HG03139 (cell line): Measurements from ENCODE around the gene PRIMA1.

Experiments used
- ATAC-seq: cut with Tn5 transposase; IDR thresholded peaks from one replicate; pipeline ENCODE4 v1.9.1; 2021; ENCODE audit not compliant: unreplicated experiment

Gene PRIMA1

DNA sequence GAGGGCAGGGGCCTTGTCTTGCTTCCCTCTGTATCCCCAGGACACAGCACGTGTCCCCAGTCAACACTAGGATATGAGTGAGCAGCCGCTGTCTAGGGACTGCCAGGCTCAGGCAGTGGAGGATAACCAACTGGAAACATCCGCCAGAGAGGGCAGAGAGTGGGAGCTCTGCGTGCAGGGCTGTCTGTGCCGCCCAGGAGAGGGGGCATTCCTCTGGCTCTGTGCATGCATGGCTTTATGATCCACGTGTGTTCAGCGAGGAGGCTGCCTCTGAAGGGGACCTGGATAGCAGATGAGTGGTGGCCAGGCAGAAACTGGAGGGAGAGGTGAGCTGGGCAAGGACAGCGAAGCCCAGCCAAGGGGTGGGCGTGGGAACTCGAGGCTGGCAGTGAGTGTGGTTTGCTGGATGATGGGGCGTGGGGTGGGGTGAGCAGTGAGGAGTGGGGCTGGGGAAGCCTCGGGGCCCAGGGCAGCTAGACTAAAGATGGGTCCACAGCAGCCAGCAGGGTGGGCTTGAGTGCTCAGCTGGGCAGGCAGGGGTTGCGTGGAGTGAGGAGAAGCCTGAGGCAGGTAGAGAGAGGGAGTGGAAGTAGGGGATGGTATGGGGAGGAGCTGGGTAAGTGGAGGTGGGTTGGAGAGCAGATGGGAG is 72.9 kb downstream of the PRIMA1 start:
- ATAC-seq: no peak

DNA sequence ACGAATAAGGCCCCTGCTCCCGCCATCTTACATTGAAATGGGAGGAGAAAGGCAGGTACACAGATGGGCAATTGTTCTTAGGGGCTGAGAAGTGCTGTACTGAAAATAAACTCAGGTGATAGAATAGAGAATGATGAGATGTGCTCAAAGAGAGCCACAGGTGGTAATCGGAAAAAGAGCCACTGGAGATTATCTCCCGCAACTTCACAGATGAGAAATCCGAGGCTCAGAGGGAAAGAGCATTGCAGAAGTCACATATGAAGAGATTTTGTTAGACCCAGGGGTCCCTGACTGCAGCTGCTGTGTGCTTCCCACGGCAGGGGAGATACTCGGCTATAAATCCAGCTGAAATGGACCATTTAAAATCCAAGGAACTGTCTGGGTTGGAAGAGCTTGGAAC is 73.7 kb downstream of the PRIMA1 start:
- ATAC-seq: no peak

DNA sequence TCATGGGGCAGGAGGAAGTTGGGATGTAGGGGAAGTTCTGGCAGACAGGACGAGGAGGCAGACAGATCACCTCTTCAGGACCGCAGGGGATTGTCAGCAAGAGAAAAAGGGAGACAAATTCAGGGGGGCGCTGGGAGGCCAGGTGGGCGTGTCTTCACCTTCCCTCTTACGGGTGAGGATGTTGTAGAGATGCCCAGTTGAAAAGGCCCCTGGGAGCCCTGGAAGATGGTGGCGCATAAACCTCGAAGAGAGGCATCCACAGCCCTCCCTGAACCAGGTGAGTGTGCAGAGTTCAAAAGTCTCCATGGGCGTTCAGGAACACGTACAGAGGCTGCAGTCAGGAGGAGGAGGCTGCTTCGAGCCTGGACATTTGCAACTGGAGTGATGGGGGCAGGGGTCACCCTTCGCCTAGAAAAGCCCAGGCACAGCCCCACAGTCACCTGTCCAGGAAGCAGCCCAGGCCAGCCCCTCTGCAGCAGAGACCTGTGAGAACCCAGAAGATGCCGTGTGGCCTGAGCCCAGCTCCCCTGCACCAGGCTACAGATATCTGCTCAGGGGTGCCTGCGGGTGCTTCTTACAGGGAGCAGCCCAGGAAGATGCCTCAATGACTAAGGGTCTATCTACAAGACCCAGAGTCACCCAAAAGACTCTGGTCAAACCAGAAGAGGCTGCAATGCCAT is 74.4 kb downstream of the PRIMA1 start:
- ATAC-seq: no peak

DNA sequence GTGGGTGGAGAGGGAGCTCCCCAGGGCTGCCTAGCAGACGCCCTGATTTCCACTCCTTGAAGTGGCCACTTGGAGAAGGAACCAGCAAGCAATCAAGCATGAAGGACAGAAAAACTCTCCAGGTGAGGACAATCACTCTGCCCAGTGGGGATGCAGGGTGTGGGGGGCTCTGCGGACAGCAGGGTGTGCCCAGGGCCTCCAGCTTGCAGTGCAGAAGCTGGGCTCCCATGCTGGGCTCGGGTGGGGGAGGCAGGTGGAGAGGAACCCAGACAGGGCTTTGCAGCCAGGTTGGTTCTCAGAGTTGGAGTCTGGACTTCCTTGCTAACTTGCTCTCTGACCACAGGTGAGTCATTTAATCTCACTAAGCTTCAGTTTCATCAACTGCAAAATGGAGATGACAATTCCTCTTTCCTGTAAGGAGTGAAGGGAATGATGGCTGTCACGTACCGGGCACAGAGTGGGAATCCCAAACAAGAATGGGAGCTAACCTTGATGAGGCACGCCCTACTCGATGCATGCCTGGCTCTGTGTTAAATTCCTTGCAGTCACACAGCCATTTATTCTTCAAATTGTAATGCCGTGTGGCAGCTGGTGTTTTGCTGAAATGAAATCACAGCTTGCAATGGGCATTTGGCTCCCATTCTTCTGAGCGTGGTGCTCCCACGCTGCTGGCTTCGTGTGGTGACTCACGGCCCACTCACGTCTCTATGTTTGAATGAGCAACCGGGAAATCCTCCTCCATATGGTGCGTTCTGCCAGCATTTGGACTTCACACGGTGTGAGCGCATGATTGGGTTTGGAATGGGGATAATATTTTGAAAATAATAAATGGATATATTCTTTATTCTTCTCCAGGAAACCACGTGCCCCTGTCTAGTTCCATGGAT is 75.2 kb downstream of the PRIMA1 start:
- no peak for ATAC-seq

DNA sequence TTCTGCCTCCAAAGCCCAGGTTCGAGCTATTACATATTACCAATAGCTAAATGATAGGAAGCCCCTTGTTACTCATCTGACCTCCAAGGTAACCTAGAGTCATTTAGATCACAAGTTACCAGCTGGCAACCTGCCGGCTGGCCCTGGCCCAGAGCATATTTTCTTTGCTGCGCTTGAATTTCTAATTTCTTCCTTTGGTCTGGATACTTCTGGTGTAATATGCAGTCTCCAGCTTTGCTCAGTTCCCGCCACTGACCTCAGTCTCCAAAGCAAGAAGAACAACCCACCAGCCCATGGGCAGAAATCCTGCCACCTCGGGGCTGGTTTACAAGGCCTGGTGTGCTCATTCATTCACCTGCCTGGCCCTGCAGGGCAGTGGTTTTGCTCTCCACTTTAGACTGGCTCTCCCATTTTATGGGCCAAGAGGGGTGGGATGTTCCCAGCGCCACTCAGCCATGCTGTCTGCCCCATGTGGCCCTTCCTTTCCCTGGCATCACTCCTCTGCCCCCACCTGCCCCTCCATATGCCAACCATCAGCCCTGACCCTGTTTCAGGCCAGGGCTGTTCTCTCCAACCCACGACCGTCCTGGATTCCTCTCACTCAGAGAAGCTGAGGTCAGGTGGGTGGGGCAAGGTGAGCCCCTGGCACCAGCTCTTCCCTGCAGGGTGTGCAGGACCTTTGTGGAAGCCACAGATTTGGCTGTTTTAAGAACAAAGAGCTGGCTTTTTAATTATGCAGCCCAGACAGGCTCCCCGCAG is 76.0 kb downstream of the PRIMA1 start:
- no peak for ATAC-seq

DNA sequence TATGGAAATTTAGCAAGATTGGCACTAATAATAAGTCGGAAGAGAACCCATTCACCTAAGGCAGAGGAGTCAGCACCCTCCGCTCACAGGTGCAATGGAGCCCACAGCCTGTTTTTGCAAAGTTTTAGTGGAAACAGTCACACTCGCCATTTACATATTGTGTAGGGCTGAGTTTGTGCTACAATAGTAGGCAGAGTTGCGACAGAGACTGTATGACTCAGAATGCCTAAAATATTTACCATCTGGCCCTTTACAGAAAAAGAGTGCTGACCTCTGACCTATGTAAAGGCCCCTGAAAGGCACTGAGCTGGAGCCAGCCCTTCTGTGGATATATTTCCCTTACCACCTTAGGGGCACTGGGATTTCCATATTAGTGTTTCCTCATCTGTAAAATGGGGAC is 79.0 kb downstream of the PRIMA1 start:
- ATAC-seq: no peak

DNA sequence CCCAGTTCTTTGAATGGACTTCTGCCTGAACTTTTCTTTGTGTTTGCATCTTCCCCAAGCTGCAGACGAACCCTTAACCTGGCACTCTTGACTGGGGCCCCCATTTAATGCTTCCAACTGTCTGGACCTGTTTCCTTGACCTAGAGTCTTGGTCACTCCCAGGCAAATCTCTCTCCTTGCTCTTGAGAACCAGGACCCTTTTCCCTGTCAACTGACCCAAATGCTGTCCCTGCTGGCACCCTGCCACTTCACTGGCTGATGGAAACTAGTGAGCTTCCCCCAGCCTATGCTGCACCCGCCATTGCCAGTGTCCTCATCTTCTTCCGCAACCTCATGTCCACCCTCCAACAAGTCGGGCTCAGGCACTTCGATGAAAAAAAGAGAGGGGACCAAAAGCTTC is 79.5 kb downstream of the PRIMA1 start:
- ATAC-seq: no peak

DNA sequence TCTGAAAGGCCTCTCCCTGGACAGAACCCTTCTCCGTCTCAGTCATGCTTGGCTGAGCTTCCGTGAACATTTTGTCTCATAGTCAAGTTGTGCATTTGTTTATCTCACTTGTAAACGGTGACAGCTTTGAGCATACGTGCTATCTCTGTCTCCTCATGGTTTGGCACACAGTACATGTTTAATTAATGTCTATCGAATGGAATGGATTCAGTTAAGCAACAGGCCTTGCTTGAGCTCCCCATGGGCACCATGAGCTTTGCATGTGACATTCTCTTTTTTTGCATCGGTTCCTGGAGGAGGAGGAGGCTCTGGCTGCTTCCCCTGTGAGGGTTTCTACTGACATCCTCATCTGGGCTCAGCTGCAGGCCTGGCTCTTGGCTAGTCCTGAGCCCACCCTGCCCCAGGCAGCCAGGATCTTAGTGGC is 80.0 kb downstream of the PRIMA1 start:
- no peak for ATAC-seq

DNA sequence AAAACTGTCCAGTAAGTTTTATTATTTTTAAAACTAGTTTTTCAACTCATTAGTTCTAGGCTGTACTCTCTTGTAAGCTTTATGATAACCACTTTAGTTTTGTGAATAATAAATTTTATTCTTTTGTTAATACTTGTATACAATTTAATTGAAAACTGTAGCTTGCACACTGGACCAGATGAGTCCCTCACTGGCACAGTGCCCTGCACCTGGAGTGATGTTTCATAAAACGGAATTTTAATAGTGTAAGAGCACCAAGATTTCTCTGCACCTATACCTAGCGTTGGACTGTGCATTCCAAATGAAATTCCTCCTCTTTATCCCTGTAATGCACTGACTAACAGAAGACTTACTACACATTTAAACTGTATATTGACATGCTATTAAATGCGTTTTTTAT is 80.8 kb downstream of the PRIMA1 start:
- ATAC-seq: no peak

DNA sequence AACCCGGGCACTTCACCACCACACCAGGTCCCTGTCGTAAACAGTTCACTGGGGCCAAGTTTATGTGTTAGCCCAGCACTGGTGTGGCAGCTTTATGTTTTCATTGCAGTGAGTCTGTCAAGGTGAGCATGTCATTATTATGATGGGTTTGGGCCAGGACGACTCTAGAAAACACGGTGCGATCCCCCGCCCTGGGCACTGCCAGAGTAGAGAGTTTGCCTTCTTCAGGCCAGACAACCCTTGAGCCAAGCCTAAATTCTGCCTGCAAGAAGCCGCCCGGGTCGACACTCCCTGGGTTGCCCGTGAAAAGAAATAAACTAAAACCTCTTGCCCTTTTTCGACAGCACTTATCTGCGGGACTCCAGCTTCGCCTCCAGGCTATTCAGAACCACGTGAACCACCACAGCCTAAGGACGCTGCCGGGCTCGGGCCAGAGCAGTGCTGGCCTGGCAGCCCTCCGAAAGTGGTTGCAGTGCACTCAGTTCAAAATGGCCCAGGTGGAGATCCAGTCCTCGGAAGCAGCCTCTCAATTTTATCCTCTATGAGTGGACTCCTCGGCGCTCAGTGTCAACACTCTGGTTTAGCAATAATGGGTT is 81.8 kb downstream of the PRIMA1 start:
- ATAC-seq: no peak

DNA sequence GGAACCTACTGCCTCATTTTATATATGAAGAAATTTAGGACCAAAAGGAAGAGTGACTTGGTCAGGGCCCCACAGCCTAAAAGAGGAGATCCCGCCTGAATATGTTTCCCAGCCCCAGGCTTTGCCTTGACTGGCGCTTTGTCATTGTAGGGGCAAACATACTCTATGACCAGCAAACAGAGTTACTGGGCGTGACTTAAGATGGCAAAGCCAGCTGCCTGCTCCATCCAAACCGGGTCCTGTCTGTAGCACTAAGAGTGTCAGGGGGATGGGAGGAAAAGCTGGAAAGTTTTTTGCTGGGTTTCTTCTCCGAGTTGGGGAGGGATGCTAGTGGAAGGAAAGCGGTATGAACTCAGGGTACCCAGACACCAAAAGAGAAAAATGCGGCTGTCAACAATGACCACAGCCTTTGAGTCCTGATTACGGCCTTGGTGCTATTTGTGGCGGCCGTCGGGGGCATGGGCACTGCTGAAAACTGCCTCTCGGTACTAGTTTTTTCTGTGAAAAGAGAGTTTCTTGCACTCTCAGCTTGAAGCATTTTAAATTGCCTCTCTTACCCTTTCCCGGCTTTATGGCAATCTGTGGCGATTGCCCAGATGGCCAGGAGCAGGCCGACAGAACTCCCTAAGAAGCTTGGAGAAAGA is 82.7 kb downstream of the PRIMA1 start:
- no peak for ATAC-seq

DNA sequence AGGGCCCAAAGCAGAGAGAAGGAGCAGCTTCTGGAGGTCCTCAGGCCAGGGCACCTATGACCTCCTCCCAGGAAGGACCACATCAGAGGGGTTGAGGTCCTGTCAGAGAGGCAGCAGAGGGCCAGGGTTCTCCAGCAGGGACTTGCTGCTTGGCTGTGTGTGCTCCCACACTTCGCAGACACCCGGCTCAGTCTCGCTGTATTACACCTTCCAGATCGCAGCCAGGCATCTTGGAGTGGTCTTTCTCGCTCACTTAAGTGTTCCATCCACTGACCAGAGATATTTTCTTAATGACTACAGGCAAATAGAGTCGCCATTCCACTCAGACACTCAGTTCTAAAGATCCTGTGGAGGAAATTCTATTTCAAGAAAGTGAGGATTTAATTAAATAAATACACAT is 84.3 kb downstream of the PRIMA1 start:
- no peak for ATAC-seq

DNA sequence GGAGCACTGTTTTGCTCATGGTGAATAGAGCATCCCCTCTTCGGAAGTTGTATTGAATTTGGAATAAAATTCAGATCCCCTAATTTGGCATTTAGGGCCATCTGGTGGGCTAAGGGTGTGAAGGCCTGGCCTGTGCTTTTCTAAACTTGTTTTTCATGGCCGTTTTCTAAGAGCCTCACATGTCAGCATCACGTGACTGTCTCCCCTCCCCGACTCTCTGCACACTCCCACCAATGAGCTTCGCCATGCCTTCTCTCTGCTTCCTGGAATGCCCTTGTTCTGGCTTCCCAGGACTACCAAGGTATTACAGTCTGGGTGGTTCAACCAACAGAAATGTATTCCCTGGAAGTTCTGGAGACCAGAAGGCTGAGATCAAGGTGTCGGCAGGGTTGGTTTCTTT is 85.3 kb downstream of the PRIMA1 start:
- ATAC-seq: no peak

DNA sequence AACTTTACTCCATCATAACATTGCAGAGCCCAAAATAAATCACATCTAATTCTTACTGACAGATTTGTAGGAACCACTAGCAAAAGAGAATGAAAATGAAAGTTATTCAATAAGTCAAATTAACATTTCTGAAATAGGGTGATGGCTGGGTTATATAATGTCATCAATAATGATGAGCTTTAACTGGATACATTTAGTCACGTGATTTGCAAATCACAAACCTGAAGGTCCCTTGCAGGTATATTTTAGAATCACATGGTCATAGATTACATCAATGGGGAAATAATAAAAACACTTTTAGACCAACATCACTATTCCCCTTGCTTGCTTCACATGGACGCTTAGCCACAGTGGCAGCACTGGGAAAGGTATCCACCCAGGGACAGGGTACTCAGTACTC is 86.7 kb downstream of the PRIMA1 start:
- ATAC-seq: no peak

DNA sequence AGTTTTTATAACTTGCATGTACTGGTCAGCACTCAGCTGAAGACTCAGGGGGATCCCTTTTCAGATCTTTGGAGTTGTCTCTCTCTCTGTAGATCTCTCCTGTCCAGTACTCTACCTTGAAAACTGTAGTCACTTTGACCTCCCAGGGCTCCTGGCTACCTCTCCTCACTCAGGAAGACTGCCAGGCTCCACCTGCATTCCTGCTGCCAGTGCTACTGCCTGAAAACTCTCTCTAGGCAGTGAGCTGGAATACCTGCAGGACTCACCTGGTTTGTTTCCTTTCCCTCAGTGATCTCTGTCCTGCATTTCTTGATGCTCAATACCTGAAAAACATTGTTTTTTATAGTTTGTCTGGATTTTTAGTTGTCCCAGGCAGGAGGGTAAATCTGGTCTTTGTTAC is 87.4 kb downstream of the PRIMA1 start:
- no peak for ATAC-seq

DNA sequence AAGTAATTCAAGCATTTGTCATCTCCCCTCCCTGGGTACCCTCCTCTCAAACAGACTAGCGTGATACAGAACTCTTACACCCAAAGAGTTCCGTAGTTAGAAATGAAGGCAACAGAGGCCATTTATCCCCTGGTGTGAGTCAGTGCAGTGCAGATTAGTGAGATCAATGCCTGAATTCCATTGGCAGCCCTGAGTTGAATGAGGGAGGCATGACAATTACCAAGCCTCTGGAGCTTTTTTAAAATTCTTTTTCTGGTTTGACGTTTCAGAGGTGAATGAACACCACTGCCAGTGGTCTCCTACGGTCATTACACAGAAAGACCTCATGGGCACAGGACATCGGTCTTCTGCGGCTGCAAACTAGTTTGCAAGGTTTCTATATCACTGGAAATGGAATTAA is 94.4 kb downstream of the PRIMA1 start:
- ATAC-seq: no peak

DNA sequence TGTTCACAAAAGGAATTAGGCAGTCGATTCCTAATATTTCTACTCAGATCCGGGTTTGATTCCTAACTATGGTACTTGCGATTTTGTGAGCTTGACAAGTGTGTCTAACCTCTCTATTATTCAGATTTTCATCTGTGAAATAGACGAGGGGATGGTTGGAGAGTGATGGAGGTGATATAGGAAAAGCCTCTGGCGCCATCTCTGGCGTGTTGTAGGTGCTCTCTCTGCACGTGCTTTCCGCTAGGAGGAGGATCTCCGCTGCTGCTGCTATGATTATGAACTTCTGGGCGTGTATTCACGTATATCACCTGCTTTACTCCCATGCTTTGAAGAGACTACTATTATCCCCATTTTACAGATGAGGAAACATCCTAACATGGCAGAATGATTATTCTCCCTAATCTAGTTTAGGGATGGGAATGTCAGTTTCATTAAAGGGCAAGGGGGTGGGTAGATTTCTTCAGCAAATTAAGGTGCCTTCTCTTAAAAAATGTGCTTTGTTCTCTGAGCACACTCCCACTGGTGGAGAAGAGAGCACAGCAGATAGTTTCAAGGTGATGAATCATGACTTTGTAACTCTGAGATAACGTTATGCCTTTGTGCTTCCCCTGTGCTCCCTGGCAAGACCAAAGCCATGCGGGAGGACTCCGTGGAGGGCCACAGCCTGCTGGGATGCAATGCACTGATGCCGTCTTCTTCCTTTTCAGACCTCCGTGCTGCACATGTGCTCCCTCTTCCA is 97.1 kb downstream of the PRIMA1 start:
- no peak for ATAC-seq

DNA sequence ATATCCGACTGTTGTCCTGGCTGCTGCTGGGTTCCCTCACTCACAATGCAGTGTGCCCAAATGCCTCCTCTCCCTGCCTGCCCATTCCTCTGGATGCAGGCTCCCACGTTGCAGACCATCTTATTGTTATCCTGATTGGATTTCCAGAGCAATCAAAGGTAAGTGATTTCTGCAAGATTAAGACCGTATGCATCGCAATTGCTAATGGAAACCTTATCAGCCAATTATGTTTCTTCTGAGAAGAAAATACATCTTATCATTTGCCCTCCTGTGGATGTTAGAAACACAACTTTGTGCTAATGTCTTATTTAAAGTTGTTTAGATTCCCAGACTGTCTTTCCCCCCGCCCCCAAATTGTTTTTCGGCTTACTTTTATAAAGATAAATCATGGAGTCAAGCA is 98.1 kb downstream of the PRIMA1 start:
- no peak for ATAC-seq

DNA sequence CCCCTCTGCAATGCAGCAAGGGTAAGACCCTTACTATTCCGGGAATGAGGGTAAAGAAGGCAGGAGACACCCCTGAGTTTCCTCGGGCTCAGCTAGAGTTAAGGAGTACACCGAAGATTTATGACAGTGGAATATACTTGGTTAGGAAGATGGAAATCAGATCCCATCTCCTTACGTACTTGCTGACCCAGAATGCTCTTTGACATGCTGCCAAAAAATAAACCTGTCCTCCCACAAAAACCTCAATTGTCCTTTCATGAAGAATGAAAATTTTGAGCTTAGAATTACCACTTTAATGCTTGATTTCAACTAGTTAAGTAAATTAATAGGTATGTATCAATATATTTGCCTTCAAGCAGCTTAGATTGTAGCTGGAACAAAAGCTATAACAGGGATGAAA is 99.5 kb downstream of the PRIMA1 start:
- no peak for ATAC-seq

DNA sequence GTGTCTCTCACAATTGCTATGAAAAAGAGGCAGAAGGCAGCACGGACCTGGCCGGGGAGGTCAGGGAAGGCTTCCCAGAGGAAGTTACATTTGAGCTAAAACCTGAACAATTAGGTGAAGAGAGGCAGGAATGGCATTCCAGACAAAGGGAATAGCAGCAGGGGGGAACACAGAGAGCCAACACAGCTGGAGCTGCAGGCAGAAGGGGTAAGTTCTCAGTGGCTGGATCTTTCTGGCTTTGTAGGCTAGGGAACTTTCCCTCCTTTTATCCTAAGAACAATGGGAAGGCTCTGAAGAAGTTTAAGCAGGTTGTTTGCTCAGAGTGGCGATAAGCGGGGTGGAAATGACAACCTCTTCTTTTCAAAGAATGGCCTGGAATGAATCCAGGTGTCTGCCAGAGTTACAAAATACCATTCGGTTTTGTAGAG is 100.0 kb downstream of the PRIMA1 start:
- ATAC-seq: no peak
